ENCODE results near the gene TTYH3.

TTYH3 gene

GRCh38 chr7:2626498-2627117 lies 5.2 kb upstream of the TTYH3 start:
- Histone ChIP-seq H2BK120ac (ENCODE audit: insufficient read depth, low read length, poor library complexity) (no peak overlapping the region), H3K4me2 (ENCODE audit: low read length) (no peak overlapping the region), H2BK12ac (ENCODE audit: low read length) (no peak overlapping the region), H3K14ac (ENCODE audit: low read length) (no peak overlapping the region), H3K4me3 (ENCODE audit: low read depth, low read length) (no peak overlapping the region), H3K36me3 (ENCODE audit: control insufficient read depth in 1 of 2, insufficient read depth in 2 of 2, low read length in 2 of 2) (no peaks in the 10 kb centered on the region), H3K79me1 (ENCODE audit: low read length) (peaks cover 7% of the 10 kb centered on the region), H3K4ac (ENCODE audit: low read depth, low read length) (no peak overlapping the region), H3K23ac (ENCODE audit: low read length) (no peak overlapping the region), H2AK5ac (ENCODE audit: low read length) (no peak overlapping the region), H3K9me3 (ENCODE audit: insufficient read depth, low read depth, low read length) (peaks cover 3% of the 10 kb centered on the region), H3K27me3 (ENCODE audit: insufficient read depth, low read length) (no peaks in the 10 kb centered on the region), H3K79me2 (ENCODE audit: control insufficient read depth, insufficient read depth, low read length, poor library complexity) (no peaks in the 10 kb centered on the region), H4K91ac (ENCODE audit: low read depth, low read length) (no peak overlapping the region), H4K8ac (ENCODE audit: low read depth, low read length) (no peak overlapping the region), H3K9ac (ENCODE audit: low read length) (no peak overlapping the region), H3K4me1 (ENCODE audit: control insufficient read depth in 1 of 2, insufficient read depth in 2 of 2, low read length in 2 of 2) (peaks cover 10 to 16% of the 10 kb centered on the region in 2 experiments), H3K18ac (ENCODE audit: low read length) (no peak overlapping the region), H2BK5ac (ENCODE audit: low read depth, low read length, poor library complexity) (no peak overlapping the region), H2AFZ (ENCODE audit: insufficient read depth, low read length, poor library complexity) (no peak overlapping the region), H4K12ac (ENCODE audit: low read depth, low read length) (no peak overlapping the region), H3K27ac (ENCODE audit: low read depth, low read length) (no peak overlapping the region)
- no CpG with 5 or more reads among the region's 20 CpGs for WGBS (ENCODE audit: extremely low coverage, insufficient coverage, insufficient read length)
- DNase-seq = no peak

GRCh38 chr7:2627258-2628129 lies 4.3 kb upstream of the TTYH3 start:
- Histone ChIP-seq H3K27ac (ENCODE audit: low read depth, low read length) (no peak overlapping the region), H2AFZ (ENCODE audit: insufficient read depth, low read length, poor library complexity) (no peak overlapping the region), H4K91ac (ENCODE audit: low read depth, low read length) (no peak overlapping the region), H3K79me2 (ENCODE audit: control insufficient read depth, insufficient read depth, low read length, poor library complexity) (peaks cover 6% of the 10 kb centered on the region), H4K12ac (ENCODE audit: low read depth, low read length) (no peak overlapping the region), H2BK5ac (ENCODE audit: low read depth, low read length, poor library complexity) (no peak overlapping the region), H2BK12ac (ENCODE audit: low read length) (no peak overlapping the region), H3K4ac (ENCODE audit: low read depth, low read length) (no peak overlapping the region), H3K4me1 (ENCODE audit: control insufficient read depth in 1 of 2, insufficient read depth in 2 of 2, low read length in 2 of 2) (peaks cover 4 to 8% of the 10 kb centered on the region in 2 experiments), H3K4me3 (ENCODE audit: low read depth, low read length) (no peak overlapping the region), H3K18ac (ENCODE audit: low read length) (no peak overlapping the region), H3K36me3 (ENCODE audit: control insufficient read depth in 1 of 2, insufficient read depth in 2 of 2, low read length in 2 of 2) (no peaks in the 10 kb centered on the region), H3K79me1 (ENCODE audit: low read length) (peaks cover 6% of the 10 kb centered on the region), H2BK120ac (ENCODE audit: insufficient read depth, low read length, poor library complexity) (no peak overlapping the region), H2AK5ac (ENCODE audit: low read length) (no peak overlapping the region), H3K23ac (ENCODE audit: low read length) (no peak overlapping the region), H3K4me2 (ENCODE audit: low read length) (no peak overlapping the region), H3K9me3 (ENCODE audit: insufficient read depth, low read depth, low read length) (peaks cover 3% of the 10 kb centered on the region), H3K27me3 (ENCODE audit: insufficient read depth, low read length) (no peaks in the 10 kb centered on the region), H3K14ac (ENCODE audit: low read length) (no peak overlapping the region), H3K9ac (ENCODE audit: low read length) (no peak overlapping the region), H4K8ac (ENCODE audit: low read depth, low read length) (no peak overlapping the region)
- 94% methylated on average over 1 of the region's 9 CpGs for WGBS (ENCODE audit: extremely low coverage, insufficient coverage, insufficient read length)
- DNase-seq = no peak

GRCh38 chr7:2628130-2628482 lies 3.7 kb upstream of the TTYH3 start:
- no peak for DNase-seq
- H3K79me1 ChIP-seq (ENCODE audit: low read length) = peaks cover 12% of the 10 kb centered on the region
- H3K4ac ChIP-seq (ENCODE audit: low read depth, low read length) = no peak overlapping the region
- H3K9ac ChIP-seq (ENCODE audit: low read length) = no peak overlapping the region
- peaks cover 3% of the 10 kb centered on the region for H3K9me3 ChIP-seq (ENCODE audit: insufficient read depth, low read depth, low read length)
- H2AFZ ChIP-seq (ENCODE audit: insufficient read depth, low read length, poor library complexity) = no peak overlapping the region
- H2BK120ac ChIP-seq (ENCODE audit: insufficient read depth, low read length, poor library complexity) = no peak overlapping the region
- no peak overlapping the region for H3K4me3 ChIP-seq (ENCODE audit: low read depth, low read length)
- no peak overlapping the region for H3K4me2 ChIP-seq (ENCODE audit: low read length)
- H3K23ac ChIP-seq (ENCODE audit: low read length) = no peak overlapping the region
- H2BK12ac ChIP-seq (ENCODE audit: low read length) = no peak overlapping the region
- no peak overlapping the region for H3K14ac ChIP-seq (ENCODE audit: low read length)
- peaks cover 12% of the 10 kb centered on the region for H3K79me2 ChIP-seq (ENCODE audit: control insufficient read depth, insufficient read depth, low read length, poor library complexity)
- no peak overlapping the region for H2BK5ac ChIP-seq (ENCODE audit: low read depth, low read length, poor library complexity)
- H3K27me3 ChIP-seq (ENCODE audit: insufficient read depth, low read length) = no peaks in the 10 kb centered on the region
- H4K91ac ChIP-seq (ENCODE audit: low read depth, low read length) = no peak overlapping the region
- no peaks in the 10 kb centered on the region for H3K36me3 ChIP-seq (ENCODE audit: control insufficient read depth in 1 of 2, insufficient read depth in 2 of 2, low read length in 2 of 2)
- no peak overlapping the region for H4K8ac ChIP-seq (ENCODE audit: low read depth, low read length)
- no peak overlapping the region for H3K27ac ChIP-seq (ENCODE audit: low read depth, low read length)
- H3K18ac ChIP-seq (ENCODE audit: low read length) = no peak overlapping the region
- peaks cover 4 to 8% of the 10 kb centered on the region in 2 experiments for H3K4me1 ChIP-seq (ENCODE audit: control insufficient read depth in 1 of 2, insufficient read depth in 2 of 2, low read length in 2 of 2)
- H4K12ac ChIP-seq (ENCODE audit: low read depth, low read length) = no peak overlapping the region
- no CpG with 5 or more reads among the region's 12 CpGs for WGBS (ENCODE audit: extremely low coverage, insufficient coverage, insufficient read length)
- no peak overlapping the region for H2AK5ac ChIP-seq (ENCODE audit: low read length)

- peaks cover 17% of the 10 kb centered on the region for H3K79me1 ChIP-seq (ENCODE audit: low read length)
- no peak overlapping the region for H3K9ac ChIP-seq (ENCODE audit: low read length)
- H3K79me2 ChIP-seq (ENCODE audit: control insufficient read depth, insufficient read depth, low read length, poor library complexity) = peaks cover 13% of the 10 kb centered on the region
- H3K14ac ChIP-seq (ENCODE audit: low read length) = no peak overlapping the region
- no peak overlapping the region for H2BK12ac ChIP-seq (ENCODE audit: low read length)
- no peak for DNase-seq
- no peak overlapping the region for H2AFZ ChIP-seq (ENCODE audit: insufficient read depth, low read length, poor library complexity)
- H2AK5ac ChIP-seq (ENCODE audit: low read length) = no peak overlapping the region
- H3K9me3 ChIP-seq (ENCODE audit: insufficient read depth, low read depth, low read length) = peaks cover 3% of the 10 kb centered on the region
- no peaks in the 10 kb centered on the region for H3K36me3 ChIP-seq (ENCODE audit: control insufficient read depth in 1 of 2, insufficient read depth in 2 of 2, low read length in 2 of 2)
- no peak overlapping the region for H2BK120ac ChIP-seq (ENCODE audit: insufficient read depth, low read length, poor library complexity)
- H3K4ac ChIP-seq (ENCODE audit: low read depth, low read length) = no peak overlapping the region
- H3K27ac ChIP-seq (ENCODE audit: low read depth, low read length) = no peak overlapping the region
- no peak overlapping the region for H3K4me2 ChIP-seq (ENCODE audit: low read length)
- H3K4me1 ChIP-seq (ENCODE audit: control insufficient read depth in 1 of 2, insufficient read depth in 2 of 2, low read length in 2 of 2) = peaks cover 9 to 16% of the 10 kb centered on the region in 2 experiments
- H3K23ac ChIP-seq (ENCODE audit: low read length) = no peak overlapping the region
- H4K12ac ChIP-seq (ENCODE audit: low read depth, low read length) = no peak overlapping the region
- no peak overlapping the region for H4K8ac ChIP-seq (ENCODE audit: low read depth, low read length)
- no peak overlapping the region for H3K4me3 ChIP-seq (ENCODE audit: low read depth, low read length)
- no peak overlapping the region for H3K18ac ChIP-seq (ENCODE audit: low read length)
- no peak overlapping the region for H2BK5ac ChIP-seq (ENCODE audit: low read depth, low read length, poor library complexity)
- H4K91ac ChIP-seq (ENCODE audit: low read depth, low read length) = no peak overlapping the region
- H3K27me3 ChIP-seq (ENCODE audit: insufficient read depth, low read length) = no peaks in the 10 kb centered on the region
- no CpG with 5 or more reads among the region's 7 CpGs for WGBS (ENCODE audit: extremely low coverage, insufficient coverage, insufficient read length)
Measured at GRCh38 chr7:2628891-2629290, 2.9 kb upstream of the TTYH3 start.
